SIG-M5 treated with dmso at 0.1 percent for 504 hours (cell line): ENCODE data around the gene DUSP15.
A peak's percentile ranks its signal among the peaks of the same experiment; 100 is the strongest.
"Not testable (repeated sequence)": the region's sequence is repeated elsewhere in the genome, so short reads cannot be mapped to it uniquely, and the experiment has no call there.

Source experiments
- DNase-seq: peaks from one replicate; lab custom pipeline; 2025; ENCODE audit not compliant: unreplicated experiment; lab: John Stamatoyannopoulos, UW

DUSP15 gene

DNA sequence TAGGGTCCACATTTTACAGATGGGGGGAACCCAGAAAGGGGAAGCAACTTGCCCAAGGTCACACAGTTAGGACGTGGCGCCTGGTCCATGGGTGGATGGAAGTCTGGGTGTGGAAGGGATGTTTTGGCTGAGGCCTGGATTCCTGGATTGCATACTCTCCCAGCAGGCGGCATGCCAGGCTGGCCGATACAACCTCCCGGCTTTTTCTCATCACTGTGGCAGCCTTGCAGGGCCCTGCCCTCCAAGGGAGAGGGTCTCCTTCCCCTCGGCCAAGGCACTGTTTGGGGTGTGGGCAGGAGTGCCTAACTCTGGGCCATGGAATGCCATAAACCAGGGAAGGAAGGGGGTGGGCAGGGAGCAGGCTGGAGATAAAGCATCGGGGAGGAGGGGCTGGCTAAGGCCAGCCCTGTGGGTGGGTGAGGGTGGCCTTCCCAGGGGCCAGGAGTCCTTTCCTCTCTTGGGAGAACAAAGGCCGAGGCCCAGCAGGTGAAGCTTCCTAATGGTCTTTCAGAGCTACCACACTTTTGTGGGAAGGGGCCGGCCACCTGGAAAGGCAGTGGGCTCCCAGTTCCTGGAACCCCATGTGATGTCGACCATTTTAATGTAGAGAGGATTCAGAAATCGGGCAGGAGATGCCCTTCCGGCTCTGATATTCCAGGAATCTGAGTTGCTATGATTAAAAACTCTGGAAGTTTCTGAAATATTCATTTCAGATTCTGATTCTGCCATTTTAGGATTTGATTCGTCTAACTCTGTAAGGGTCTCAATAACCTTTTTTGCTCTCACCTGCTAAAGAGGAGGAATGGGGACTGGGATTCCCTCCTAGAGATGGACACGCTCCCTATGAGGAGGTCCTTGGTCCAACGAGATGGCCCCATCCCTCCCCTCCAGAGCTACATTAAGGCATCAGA lies 29.2 kb downstream of the DUSP15 start:
- DNase-seq: no peak

DNA sequence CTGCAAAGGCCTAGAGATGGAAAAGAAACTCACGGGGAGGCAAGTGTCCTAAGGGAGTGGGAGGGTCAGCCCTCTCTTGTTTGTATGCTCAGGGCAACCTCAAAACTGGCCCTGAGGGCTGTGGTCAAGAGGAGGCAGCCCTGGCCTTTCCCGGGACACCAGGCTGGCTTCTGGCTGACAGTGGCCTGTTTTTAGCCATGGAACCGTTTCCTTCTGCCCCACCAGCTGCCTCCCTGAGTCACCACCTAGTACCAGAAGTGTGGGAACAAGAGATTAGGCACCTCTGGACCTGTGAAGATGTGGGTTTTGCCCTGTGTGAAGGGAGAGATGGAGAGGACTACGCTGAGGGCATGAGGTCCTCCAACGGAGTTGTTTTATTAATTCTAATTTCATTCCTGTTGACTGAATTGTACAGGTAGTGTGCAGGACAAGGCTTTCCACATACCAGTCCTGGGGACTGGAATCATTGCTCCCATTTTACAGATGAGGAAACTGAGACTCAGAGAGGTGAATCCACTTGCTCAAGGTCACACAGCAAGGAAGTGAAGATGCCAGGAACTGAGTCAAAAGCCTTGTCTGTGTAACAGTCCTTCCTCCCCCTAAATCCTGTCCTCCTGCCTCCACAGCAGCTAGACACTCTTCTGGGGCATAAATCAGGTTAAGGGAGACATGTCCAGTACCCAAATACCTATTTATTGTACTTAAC lies 30.4 kb downstream of the DUSP15 start:
- no peak for DNase-seq

DNA sequence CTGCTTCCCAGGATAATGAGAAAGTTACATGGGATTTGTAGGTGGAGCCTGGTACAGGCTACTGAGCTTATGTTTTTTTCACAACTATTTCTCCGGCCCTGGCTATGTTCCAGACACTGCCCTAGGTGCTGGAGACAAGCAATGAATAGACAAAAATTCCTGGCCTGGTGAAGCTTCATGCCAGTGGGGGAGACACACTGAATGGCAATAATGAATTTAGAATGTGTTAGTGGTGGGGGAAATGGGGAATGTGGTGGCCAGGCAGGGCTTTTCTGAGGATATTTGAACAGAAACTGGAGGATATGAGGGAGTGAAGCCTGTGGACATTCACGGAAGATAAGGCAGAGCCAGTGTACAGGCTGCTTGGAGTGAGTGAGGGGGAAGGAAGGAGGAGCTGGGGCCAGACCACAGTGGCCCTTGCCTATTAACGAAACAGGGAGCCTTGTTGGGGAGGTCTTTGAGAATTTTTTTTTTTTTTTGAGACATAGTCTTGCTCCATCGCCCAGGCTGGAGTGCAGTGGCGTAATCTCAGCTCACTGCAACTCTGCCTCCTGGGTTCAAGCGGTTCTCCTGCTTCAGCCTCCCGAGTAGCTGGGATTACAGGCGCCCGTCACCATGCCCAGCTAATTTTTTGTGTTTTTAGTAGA lies 31.6 kb downstream of the DUSP15 start:
- DNase-seq: peak; percentile 34

DNA sequence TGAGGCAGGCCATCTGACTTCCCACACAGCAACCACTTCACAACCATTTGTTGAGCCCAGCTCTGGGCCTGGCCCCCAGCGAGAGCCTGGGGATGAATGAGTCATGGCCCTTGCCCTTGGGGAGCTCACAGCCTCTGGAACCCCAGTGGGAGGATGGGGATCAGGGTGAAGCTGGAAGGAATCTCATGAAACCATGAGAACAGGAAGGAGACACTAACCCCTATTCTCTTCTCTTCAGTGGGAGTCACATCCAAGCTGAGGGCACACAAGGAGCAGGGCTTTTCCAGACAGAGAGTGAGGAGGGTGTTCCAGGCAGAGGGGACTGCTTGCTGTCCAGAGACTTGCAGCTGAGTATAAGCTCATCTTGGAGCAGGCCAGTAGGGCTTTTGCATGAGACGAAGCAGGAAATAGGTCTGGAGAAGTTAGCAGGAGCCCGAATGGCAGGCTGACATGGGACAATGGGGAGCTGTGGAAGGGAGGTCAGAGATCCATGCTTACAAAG lies 32.4 kb downstream of the DUSP15 start:
- no peak for DNase-seq

GRCh38 chr20:31836853-31837608 lies 33.3 kb downstream of the DUSP15 start:
- no peak for DNase-seq

- DNase-seq: peak; percentile 59
Measured at GRCh38 chr20:31835977-31836852, 34.1 kb downstream of the DUSP15 start.

DNA sequence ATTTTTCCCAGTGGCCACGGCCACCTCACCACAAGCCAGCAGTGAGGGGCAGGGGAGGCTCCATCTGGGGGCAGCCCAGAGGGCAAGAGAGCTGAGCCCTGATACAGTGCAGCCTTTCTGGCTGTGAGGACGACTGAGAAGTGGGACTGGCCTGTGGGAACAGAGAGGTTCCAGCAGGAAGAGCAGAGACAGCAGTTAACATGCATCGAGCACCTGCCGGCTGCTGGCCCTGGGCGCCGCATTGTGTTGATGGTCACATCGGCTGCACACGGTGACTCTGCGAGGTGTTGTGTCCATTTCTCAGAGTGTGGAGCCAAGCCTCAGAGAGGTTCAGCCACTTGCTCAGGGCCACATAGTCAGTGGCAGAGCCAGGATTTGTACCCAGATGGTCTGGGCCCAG lies 34.8 kb downstream of the DUSP15 start:
- no peak for DNase-seq

DNA sequence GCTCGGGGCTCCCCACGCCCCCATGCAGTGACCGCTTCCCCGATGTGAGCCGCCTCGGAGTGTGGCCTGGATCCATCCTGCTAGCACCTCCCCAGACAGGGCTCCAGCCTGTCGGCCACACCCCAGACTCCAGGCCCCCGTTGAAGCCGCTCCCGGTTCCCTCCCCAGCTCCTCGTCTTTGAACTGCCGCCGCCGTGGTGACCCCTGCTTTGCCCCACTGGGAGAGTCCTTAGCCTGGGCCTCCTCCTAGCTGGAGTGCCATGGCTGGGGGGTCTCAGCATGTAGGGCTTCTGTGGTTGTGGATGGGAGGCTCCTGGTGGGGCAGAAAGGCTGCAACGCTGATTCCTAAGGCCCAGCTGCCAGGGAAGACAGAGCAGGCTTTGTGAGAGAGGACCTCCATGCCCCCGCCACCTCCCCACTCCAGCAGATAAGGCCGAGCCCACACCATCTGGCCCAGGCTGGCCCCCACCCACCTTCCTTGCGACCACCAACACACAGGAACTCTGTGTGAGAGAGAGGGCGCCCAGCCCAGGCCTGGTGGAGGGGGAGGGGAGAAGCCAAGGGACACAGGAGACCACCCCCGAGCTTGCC lies 36.3 kb downstream of the DUSP15 start:
- DNase-seq: no peak

DNA sequence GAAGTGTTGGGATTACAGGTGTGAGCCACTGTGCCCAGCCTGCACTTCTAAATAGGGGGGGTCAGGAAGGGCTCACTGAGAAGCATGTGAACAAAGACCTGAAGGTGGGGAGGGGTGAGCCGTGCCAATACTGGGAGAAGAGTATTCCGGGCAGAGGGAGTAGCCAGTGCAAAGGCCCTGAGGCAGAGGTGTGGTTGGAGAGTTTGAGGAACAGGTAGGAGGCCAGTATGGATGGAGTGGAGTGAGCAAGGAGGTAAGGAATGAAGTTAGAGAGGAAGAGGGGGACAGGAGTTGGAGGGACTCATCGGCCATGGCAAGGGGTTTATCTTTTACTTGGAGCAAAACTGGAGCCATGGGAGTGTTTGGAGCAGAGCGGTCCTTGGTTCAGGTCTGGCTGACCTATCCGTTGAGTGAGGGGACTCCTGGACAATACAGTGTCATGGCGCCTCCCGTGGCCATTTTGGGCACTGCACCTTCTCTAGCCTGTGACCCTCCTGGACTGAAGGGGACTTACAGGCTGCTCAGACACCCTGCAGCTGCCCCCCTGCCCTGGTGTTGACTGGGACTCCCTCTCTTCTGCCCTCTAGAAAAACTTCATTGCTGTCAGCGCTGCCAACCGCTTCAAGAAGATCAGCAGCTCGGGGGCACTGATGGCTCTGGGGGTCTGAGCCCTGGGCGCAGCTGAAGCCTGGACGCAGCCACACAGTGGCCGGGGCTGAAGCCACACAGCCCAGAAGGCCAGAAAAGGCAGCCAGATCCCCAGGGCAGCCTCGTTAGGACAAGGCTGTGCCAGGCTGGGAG lies 37.0 kb downstream of the DUSP15 start:
- peak; percentile 14 for DNase-seq

GRCh38 chr20:31831771-31832306 lies 38.5 kb downstream of the DUSP15 start:
- no peak for DNase-seq

DNA sequence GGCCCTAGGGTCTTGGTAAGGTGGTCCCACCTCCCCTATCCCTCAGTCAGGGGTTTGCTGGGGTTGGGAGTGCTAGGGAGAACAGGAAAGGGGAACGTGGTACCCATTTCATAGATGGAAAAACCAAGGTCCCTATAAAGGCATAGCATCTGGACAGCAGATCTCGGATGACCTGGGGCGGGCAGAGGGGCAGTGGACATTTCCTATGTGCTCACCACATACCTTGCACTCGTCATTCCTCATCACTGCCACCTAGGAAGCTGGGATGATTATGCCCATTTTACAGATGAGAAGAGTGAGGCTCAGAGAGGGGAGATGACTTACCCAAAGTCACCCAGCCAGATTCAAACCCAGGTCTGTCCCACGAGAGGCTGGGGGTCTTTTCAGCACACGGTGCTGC lies 39.1 kb downstream of the DUSP15 start:
- no peak for DNase-seq

- DNase-seq: no peak
Measured at GRCh38 chr20:31830406-31830981, 39.8 kb downstream of the DUSP15 start.

DNA sequence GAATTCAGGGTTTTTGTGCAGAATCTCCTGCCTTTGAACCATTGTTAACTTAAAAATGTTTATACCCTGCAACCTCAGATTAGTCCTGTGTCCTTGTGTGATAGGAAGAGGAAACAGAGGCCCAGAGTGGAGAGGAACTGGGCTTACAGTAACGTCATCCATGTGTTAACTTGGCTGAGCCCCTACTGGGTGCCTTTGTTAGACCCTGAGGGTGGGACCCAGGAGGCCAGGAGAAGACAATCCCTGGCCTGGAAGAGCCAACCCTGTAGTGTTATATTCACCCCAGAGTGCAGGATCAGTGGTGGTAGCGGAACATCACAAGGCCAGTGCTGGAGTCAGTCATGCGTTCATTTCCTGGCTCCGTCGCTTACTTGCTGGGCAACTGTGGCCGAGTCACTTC lies 40.6 kb downstream of the DUSP15 start:
- no peak for DNase-seq

- DNase-seq: not testable (repeated sequence)
Measured at GRCh38 chr20:31828016-31828415, 42.3 kb downstream of the DUSP15 start.

- no peak for DNase-seq
Measured at GRCh38 chr20:31827059-31827458, 43.3 kb downstream of the DUSP15 start.

DNA sequence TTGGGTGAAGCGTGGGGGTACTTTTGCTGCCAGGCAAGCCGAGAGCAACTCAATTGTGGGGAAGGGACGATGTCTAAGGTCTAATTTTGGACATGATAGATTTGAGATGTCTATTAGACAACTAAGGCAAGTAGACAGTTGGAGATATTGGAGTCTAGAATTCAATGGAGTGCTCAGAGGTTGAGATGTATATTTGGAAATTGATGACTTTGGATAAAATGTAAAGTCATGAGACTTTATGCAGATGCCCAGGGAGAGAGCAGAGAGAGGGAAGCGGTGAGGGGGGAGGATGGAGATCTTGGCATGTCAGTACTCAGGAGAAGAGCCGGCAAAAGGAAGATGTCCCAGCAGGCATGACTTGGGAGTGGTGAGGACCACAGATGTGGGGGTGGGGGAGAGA lies 44.3 kb downstream of the DUSP15 start:
- DNase-seq: no peak

- no peak for DNase-seq
Measured at GRCh38 chr20:31824554-31825313, 45.6 kb downstream of the DUSP15 start.
